Right cardiac atrium (tissue), 5 donors: ENCODE data around the gene DDAH2. TPM values are rescaled to one million over a fixed set of nuclear protein-coding genes. Genes with fewer than 3 reads are reported as not detected.

ENCODE experiments used
- ATAC-seq, 2 donors: fragments of 200-7000 bp; cut with Tn5 transposase; one replicate each; pipeline versions ENCODE4 v1.8.0 to v1.9.1; 2020; ENCODE audit warnings: moderate library complexity in 2 of 2, mild to moderate bottlenecking in 1 of 2
- DNase-seq, 3 donors: peaks; one replicate each; pipeline ENCODE4 v3.0.0-alpha.2; 2020
- H3K27ac ChIP-seq: one replicate; pipeline ENCODE4 v1.5.1; 2013; ENCODE audit warnings: mild to moderate bottlenecking, low read length, control low read depth, moderate library complexity
- H3K27me3 ChIP-seq: one replicate; pipeline ENCODE4 v1.6.1; 2013; ENCODE audit not compliant: control insufficient read depth, insufficient read depth
- H3K4me1 ChIP-seq: one replicate; pipeline ENCODE4 v1.6.1; 2013; ENCODE audit warnings: low read length; ENCODE audit not compliant: control insufficient read depth, insufficient read depth
- H3K4me3 ChIP-seq: one replicate; pipeline ENCODE4 v1.5.1; 2013; ENCODE audit warnings: low read length, control low read depth
- H3K9me3 ChIP-seq: one replicate; pipeline ENCODE4 v1.6.1; 2013; ENCODE audit warnings: low read length; ENCODE audit not compliant: control insufficient read depth
- WGBS: extraction: QIAGEN DNeasy Blood & Tissue Kit; methylation state at CpG from one replicate; pipeline ENCODE4 v1.1.7; 2013; 5-methylcytosine and 5-hydroxymethylcytosine counted together
- intact Hi-C, 4 donors: fragments of 100-400 bp; cut with DNase I; formaldehyde crosslinking; loops; one replicate each; pipeline versions ENCODE4 v1.11.0 to v1.14.0; 2022 to 2023
- polyA plus RNA-seq: library from polyadenylated mRNA; stranded (reverse); fragments of 200-250 nt; gene quantifications from one replicate; pipeline ENCODE4 v1.2.3, GENCODE V29; 2013
- total RNA-seq, 4 donors: library from RNA; stranded (reverse); fragmentation: NEBNext Ultra II Directional; extraction: Animal tissue kit (Norgen Biotek cat#: 25700); gene quantifications; one replicate each; pipeline ENCODE4 v1.2.1, GENCODE V29; 2021
- donor health status: healthy with polysubstance abuse.
- donor health status: DM: no; HTN: yes; CAD: no.
- donor health status: DM: no; HTN: no; CAD: no.
- donor health status: DM: no; HTN: yes; CAD: no; lungs with severe emphysema.
- donor health status: DM: yes; HTN: yes; CAD: no.

DDAH2 gene
- total and polyA plus RNA-seq, 5 donors, result 42.4 to 57.4 (median 51.9) TPM

DNA sequence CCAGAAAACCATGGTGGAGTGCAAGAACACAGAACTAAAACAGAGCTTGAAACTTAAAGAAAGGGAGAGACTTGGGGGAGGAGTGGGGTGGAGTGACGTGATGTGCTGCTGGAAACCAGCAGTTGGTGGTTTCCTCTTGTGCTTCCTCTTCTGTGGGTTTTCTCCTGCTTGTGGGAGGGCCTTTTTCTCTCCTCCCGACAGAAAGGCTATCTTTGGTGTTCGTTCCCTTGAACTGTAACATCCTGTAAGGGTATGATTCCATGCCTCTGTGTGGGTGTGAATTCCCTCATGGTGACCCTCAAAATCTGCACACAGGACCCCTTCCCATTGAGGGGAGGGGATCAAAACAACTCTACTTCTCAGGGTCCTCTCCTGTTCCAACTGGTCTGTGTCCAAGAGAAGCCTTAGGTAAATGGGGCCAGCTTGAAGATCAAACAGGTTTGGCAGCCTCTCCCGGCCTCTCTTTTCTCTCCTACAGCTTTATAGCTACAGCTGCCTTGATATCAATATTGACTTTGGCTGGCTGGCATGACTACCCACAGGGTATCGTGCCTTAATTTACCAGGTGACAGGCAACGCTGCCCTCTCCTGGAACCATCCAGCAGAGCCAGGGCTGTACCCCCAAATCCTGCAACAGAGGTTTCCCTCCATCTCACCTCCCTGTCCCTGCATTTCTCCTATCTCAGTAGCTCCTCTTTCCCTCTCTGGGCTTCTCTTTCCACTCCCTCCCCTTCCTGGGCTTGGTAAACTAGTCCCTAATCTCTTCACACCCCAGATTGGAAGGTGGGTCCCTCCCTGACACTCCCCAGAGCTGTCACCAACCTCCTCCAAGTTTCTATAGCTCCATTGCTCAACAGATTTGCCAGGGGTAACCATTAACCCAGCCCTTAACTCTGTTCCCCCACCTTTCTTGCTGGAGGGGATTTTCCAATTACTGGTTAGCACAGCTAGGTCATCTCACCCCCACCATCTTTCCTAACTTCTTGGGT lies 9.2 kb upstream of the DDAH2 start:
- H3K4me1 ChIP-seq, result peaks cover 9% of the 10 kb centered on the region
- peak in 1 of 2 donors; percentile 7 for ATAC-seq
- intact Hi-C loops, result loop anchor here in 2 of 4 donors (5.0 to 10.0 kb wide), 2 partner anchors 34 to 97 kb away; no protein-coding TSS in a partner anchor
- H3K4me3 ChIP-seq, result no peak overlapping the region
- no peaks in the 10 kb centered on the region for H3K9me3 ChIP-seq
- peak in 1 of 3 donors; percentile 77 for DNase-seq
- H3K27me3 ChIP-seq, result no peaks in the 10 kb centered on the region
- 24% methylated on average over 6 of the region's 6 CpGs for WGBS
- peak overlapping the region; percentile 34 for H3K27ac ChIP-seq

DNA sequence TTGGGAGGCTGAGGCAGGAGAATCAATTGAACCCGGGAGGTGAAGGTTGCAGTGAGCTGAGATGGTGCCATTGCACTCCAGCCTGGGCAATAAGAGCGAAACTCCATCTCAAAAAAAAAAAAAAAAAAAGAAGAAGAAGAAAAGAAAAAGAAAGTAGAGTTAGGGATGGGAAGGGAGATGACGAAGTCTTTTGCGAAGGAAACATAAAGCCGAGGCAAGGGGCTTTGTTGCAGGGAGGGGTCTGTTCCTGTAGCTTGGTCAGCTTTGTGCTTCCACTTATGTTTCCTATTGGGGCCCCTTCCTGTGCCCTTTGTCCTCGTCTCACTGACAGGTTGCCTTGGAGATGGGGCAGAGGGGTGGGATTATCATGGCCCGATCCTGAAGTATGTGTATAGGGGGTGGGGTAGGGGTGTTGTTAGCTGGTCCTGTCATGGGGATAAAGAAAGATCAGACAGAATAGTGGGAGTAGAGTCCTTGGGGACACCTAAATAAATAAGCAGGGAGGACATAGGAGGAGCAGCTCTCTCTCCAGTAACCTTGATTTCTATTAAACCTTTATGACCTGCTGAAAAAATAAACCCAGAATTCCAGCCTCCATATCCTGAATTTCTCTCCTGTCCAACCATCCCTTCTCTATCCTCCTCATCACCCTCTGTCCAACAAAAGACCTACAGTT lies 8.4 kb upstream of the DDAH2 start:
- no peak for DNase-seq
- 50% methylated on average over 7 of the region's 7 CpGs for WGBS

DNA sequence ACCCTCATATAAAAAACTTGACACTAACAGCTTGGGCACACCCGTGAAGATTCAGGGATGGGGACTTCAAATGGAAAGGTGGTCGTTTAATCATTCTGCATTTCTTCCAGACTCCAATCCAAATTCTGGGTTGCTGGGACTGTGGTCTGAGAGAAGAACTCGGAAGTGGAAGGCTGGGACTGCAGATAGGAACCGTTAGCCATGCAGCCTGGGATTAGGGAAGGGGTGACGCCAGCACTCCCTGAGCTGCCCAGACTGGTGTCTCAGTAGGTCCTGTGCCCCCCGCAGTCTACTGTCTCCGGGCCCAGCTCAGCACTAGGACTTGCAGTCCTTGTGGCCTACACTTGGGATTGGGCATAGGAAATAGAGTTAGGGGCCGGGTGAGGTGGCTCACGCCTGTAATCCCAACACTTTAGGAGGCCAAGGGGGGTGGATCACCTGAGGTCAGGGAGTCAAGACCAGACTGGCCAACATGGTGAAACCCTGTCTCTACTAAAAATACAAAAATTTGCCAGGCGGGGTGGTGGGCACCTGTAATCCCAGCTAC lies 7.7 kb upstream of the DDAH2 start:
- peak in 2 of 3 donors; percentile 58 to 62 for DNase-seq
- Histone ChIP-seq H3K9me3 (no peaks in the 10 kb centered on the region), H3K4me3 (peak overlapping the region; percentile 86), H3K4me1 (peaks cover 9% of the 10 kb centered on the region), H3K27me3 (no peaks in the 10 kb centered on the region), H3K27ac (peak overlapping the region; percentile 49)
- intact Hi-C loops, result loop anchor here in 2 of 4 donors (5.0 to 10.0 kb wide), 2 partner anchors 35 to 98 kb away; no protein-coding TSS in a partner anchor
- WGBS, result 37% methylated on average over 10 of the region's 10 CpGs
- no peak for ATAC-seq

More for the DNA sequence above, 8.4 kb upstream of the DDAH2 start:
- intact Hi-C loops, result loop anchor here in 2 of 4 donors (5.0 to 10.0 kb wide), 2 partner anchors 35 to 97 kb away; no protein-coding TSS in a partner anchor
- peaks cover 9% of the 10 kb centered on the region for H3K4me1 ChIP-seq
- H3K9me3 ChIP-seq, result no peaks in the 10 kb centered on the region
- H3K4me3 ChIP-seq, result no peak overlapping the region
- H3K27ac ChIP-seq, result peak overlapping the region; percentile 37
- no peak for ATAC-seq
- H3K27me3 ChIP-seq, result no peaks in the 10 kb centered on the region

DNA sequence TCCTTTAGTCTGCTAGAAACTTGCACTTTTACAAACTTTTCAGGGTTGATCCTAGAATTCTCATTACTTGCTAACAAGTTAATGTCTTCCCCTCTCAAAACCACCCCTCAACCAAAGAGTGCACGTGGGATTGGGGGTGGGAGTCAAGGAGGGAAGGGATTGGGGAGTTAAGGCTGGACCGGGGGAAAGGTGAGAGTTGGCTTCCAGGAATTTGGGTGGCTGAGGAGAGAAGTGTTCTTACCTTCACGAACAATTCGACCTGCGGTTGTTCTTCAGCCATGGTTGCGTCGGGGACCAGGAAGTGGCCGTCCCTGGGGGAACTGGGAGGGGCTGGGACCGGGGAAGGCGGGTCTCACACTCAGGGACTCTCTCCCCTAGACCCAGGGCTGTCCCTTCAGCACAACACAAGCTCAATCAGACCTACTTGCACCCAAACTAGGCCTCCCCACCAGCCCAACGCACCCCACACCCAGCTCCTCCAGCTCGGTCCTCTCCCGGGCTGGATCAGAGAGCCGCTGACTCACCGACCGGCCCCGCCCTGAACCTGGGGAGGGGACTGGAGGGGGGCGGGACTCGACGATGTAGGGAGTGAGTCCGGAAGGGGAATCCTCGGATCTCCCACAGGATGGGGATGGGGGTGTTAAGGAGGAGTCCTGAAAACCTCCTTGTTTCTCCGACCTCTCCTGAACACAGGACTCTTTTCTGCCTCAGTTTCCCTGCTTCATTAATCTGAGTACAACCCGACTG lies 7.1 kb upstream of the DDAH2 start, which contains the start of gene CLIC1:
CLIC1 (minus strand) TSS at position 510 of the 747 bp plus-strand sequence; CDS start at position 280, 230 bp downstream.
- Histone ChIP-seq H3K4me1 (peaks cover 9% of the 10 kb centered on the region), H3K9me3 (no peaks in the 10 kb centered on the region), H3K27me3 (no peaks in the 10 kb centered on the region), H3K4me3 (peak within 1 kb of the TSS; percentile 86), H3K27ac (peak within 1 kb of the TSS; percentile 49)
- peak; percentile 73 to 76 for ATAC-seq
- DNase-seq, result peak; percentile 91 to 94 (median 94)
- 0% methylated on average over 24 of the region's 24 CpGs for WGBS
- intact Hi-C loops, result loop anchor here in 2 of 4 donors (5.0 to 10.0 kb wide), 2 partner anchors 36 to 99 kb away; no protein-coding TSS in a partner anchor

DNA sequence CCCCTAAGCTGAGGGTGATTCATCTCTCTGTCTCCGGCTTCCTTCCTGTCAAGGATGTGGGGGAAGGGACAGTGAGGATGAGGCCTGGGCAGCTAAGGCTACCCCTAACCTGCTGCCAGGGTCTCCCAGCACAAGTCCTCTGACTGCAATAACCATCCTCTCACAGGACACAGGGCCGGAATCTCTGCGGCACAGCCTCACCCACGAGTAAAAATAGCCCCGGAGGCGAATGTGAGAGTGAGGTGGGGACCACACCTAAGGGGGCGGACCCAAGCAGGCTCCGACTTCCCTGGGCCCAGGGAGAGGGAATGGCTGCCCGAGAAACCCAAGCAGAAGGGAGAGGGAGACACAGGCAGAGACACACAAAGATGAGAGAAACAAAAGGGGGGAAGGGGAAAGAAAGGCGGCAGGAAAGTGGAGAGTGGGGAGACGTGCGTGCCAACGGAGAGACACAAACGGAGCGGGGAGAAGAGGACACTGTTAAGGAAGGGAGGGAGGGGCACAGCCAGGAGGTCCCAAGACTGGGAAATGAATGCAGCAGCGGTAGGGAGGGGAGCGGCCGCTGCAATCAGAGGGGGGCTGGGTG lies 5.8 kb upstream of the DDAH2 start:
- H3K4me3 ChIP-seq, result peak overlapping the region; percentile 86
- DNase-seq (peak; percentile 61 to 69 (median 67)), ATAC-seq (peak; percentile 2 to 44)
- intact Hi-C loops, result loop anchor here in 2 of 4 donors (5.0 to 10.0 kb wide), 2 partner anchors 37 to 100 kb away; no protein-coding TSS in a partner anchor
- no peaks in the 10 kb centered on the region for H3K9me3 ChIP-seq
- H3K27me3 ChIP-seq, result no peaks in the 10 kb centered on the region
- H3K4me1 ChIP-seq, result peaks cover 9% of the 10 kb centered on the region
- peak overlapping the region; percentile 49 for H3K27ac ChIP-seq
- WGBS, result under 1% methylated on average over 18 of the region's 18 CpGs

DNA sequence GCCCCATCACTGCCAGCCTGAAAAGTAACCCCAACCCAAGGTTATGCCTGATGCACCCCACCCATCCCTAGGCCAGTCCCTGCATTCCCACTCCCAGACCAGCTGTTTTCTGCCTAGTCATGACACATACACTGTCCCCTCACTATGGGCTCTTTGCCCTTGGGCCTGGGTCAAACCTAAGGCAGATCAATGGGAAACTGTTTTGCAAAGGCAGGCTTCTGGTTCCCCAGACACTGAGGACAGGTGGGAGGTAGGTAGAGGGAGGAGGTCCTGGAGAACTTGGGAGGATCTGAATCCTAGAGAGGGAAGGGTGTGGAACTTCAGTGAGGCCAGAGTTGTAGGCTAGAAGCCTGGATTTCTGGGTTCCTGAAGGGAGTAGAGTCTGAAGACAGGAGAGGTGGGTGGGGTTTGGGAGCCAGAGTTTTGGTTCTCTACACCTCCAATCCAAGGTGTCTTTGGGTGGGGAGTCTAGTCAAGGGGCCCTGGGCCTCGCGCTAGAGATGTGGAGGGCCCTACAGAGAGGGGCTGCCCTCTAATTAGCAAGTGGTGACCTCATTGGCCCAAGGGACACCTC lies 5.2 kb upstream of the DDAH2 start:
- intact Hi-C loops, result loop anchor here in 1 of 4 donors (10.0 kb wide), 1 partner anchor 100 kb away; no protein-coding TSS in a partner anchor
- WGBS, result 9% methylated on average over 2 of the region's 2 CpGs
- peak overlapping the region; percentile 86 for H3K4me3 ChIP-seq
- H3K9me3 ChIP-seq, result no peaks in the 10 kb centered on the region
- DNase-seq (peak in 1 of 3 donors; percentile 77), ATAC-seq (no peak)
- peaks cover 9% of the 10 kb centered on the region for H3K4me1 ChIP-seq
- peak overlapping the region; percentile 49 for H3K27ac ChIP-seq
- no peaks in the 10 kb centered on the region for H3K27me3 ChIP-seq

DNA sequence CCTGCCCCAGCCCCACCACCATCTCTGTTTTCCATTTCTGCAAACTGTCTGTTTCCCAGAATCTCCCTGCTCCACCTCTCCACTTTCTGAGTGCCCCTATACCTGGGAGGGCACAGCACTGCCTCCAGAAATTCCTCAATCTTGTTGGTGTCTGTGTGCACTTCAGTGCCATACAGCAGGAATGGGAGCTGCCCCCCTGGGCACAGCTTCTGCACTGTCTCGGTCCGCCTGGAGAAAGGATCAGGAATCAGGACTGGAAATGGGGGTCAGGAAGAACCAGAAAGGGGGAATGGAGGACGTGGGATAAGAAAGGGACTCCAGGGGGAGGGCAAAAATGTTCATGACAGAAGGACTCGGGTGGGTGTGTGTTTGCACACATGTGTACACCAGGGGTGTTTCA lies 4.6 kb upstream of the DDAH2 start:
- H3K4me3 ChIP-seq, result no peak overlapping the region
- no peaks in the 10 kb centered on the region for H3K9me3 ChIP-seq
- H3K27me3 ChIP-seq, result no peaks in the 10 kb centered on the region
- no peak for ATAC-seq
- 83% methylated on average over 4 of the region's 4 CpGs for WGBS
- H3K4me1 ChIP-seq, result peaks cover 9% of the 10 kb centered on the region
- no peak for DNase-seq
- peak overlapping the region; percentile 49 for H3K27ac ChIP-seq
- intact Hi-C loops, result loop anchor here in 1 of 4 donors (10.0 kb wide), 1 partner anchor 101 kb away; no protein-coding TSS in a partner anchor

DNA sequence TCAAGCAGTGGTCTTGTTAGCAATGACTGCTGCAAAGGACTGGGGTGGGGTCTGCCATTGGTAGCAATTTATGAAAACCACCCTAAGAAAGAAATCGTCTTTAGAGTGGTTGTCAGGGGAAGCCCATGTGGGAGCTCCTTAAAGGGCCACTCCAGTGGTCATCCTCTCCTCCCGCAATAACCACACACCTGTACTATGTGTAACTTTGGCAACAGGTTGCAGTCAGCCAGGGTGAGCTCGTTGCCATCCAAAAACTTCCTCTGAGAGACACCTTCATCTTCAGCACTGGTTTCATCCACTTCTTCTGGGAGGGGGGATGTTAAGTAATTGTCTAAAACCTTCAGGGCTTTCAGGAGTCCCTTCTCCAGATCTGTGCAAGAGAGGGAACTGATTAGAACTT lies 2.9 kb upstream of the DDAH2 start:
- whole genome bisulfite sequencing, result 59% methylated on average over 3 of the region's 3 CpGs
- intact Hi-C loops, result loop anchor here in 1 of 4 donors (10.0 kb wide), 1 partner anchor 103 kb away; no protein-coding TSS in a partner anchor
- DNase-seq (no peak), ATAC-seq (no peak)
- Histone ChIP-seq H3K9me3 (no peaks in the 10 kb centered on the region), H3K27ac (no peak overlapping the region), H3K27me3 (no peaks in the 10 kb centered on the region), H3K4me1 (peaks cover 9% of the 10 kb centered on the region), H3K4me3 (no peak overlapping the region)

DNA sequence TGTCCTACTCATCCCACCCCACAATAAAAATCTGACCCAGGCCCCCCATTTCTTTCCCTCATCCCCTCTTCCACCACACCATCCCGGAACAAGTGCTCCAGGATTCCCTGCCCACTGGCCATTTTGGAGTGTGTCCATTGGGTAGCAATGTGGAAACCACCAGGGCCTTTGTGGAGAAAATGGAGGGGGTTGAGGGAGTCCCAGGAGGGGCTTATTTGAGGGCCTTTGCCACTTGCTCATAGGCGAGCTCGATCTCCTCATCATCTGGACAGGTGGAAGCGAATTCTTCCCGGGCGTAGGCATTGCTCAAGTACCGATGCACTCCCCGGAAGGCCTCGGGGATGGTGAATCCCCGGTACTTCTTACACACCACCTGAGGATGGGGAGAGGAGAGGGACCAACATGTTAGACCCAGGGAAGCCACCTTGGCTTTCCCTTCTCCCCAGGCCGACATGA lies 1.6 kb upstream of the DDAH2 start:
- Histone ChIP-seq H3K9me3 (no peaks in the 10 kb centered on the region), H3K27me3 (no peaks in the 10 kb centered on the region), H3K4me3 (peak overlapping the region; percentile 81), H3K4me1 (peaks cover 6% of the 10 kb centered on the region), H3K27ac (peak overlapping the region; percentile 57)
- intact Hi-C loops, result loop anchor here in 1 of 4 donors (10.0 kb wide), 1 partner anchor 104 kb away; no protein-coding TSS in a partner anchor
- WGBS, result 87% methylated on average over 11 of the region's 11 CpGs
- no peak for ATAC-seq
- no peak for DNase-seq
